Measurements from ENCODE around the gene KCNIP4. TPM values are rescaled to one million over a fixed set of nuclear protein-coding genes. Genes with fewer than 3 reads are reported as not detected.

Gene KCNIP4
- total and polyA plus RNA-seq, 2 of the 8 experiments (the other 6 are each of a cell fraction or from before 2014, with no cell fraction given), result 0.06 TPM; not detected in 1

- Histone ChIP-seq H3K4me1 (replicated peaks in 1 of 4; ENCODE audit: control insufficient read depth in 3 of 4, insufficient read depth in 4 of 4, low read length in 3 of 4) (no peaks in the 10 kb centered on the region), H3K4me2 (ENCODE audit: insufficient read depth in 1 of 2, low read depth in 2 of 2, low read length in 2 of 2) (no peak overlapping the region), H3K18ac (ENCODE audit: extremely low read depth, low read length) (no peak overlapping the region), H2BK20ac (ENCODE audit: low read length) (no peak overlapping the region), H3K23ac (ENCODE audit: insufficient read length) (no peak overlapping the region), H2BK120ac (replicated peaks; ENCODE audit: low read depth, low read length) (no peak overlapping the region), H4K20me1 (replicated peaks in 1 of 2; ENCODE audit: control insufficient read depth in 1 of 2, insufficient read depth in 2 of 2, low read length in 2 of 2) (no peaks in the 10 kb centered on the region), H3K56ac (replicated peaks; ENCODE audit: insufficient read length, low read depth, low read length) (no peak overlapping the region), H2BK12ac (ENCODE audit: low read depth, low read length) (no peak overlapping the region), H2BK5ac (ENCODE audit: low read depth, low read length) (no peak overlapping the region), H2AK5ac (ENCODE audit: low read depth, low read length) (no peak overlapping the region), H3K9ac (replicated peaks in 1 of 4; ENCODE audit: extremely low read depth in 1 of 4, low read depth in 3 of 4, low read length in 3 of 4) (no peak overlapping the region), H3K9me3 (ENCODE audit: insufficient read depth in 2 of 2, low read depth in 1 of 2, low read length in 1 of 2) (no peaks in the 10 kb centered on the region), H3K27me3 (replicated peaks in 1 of 4; ENCODE audit: control insufficient read depth in 3 of 4, extremely low read depth in 1 of 4, insufficient read depth in 3 of 4, low read length in 3 of 4) (no peaks in the 10 kb centered on the region), H3K4me3 (ENCODE audit: extremely low read depth in 1 of 4, insufficient read depth in 2 of 4, low read depth in 3 of 4, low read length in 4 of 4) (no peak overlapping the region), H3K27ac (ENCODE audit: low read depth, low read length) (no peak overlapping the region), H3K36me3 (ENCODE audit: control insufficient read depth in 2 of 4, insufficient read depth in 4 of 4, low read length in 3 of 4) (no peaks in the 10 kb centered on the region), H4K5ac (ENCODE audit: insufficient read length, low read depth, low read length) (no peak overlapping the region), H3K4ac (replicated peaks; ENCODE audit: insufficient read length, low read depth, low read length) (no peak overlapping the region), H4K91ac (replicated peaks; ENCODE audit: insufficient read length, low read length) (no peak overlapping the region), H2BK15ac (ENCODE audit: low read length) (no peak overlapping the region), H3K79me1 (ENCODE audit: low read depth, low read length) (no peaks in the 10 kb centered on the region), H2AFZ (ENCODE audit: low read length) (peak overlapping the region; percentile 16; the same call in 1 of the 2 replicates), H3K14ac (ENCODE audit: insufficient read length) (peak overlapping the region; percentile 43), H3K23me2 (ENCODE audit: low read depth, low read length) (no peaks in the 10 kb centered on the region), H4K8ac (ENCODE audit: extremely low read depth, insufficient read depth, low read length) (no peak overlapping the region), H3K79me2 (ENCODE audit: control insufficient read depth in 1 of 2, insufficient read depth in 2 of 2, low read length in 2 of 2) (no peaks in the 10 kb centered on the region)
- DNase-seq (ENCODE audit: low read depth in 1 of 2, low spot score in 2 of 2) (no peak), FAIRE-seq (no peak)
- 89% methylated on average over 2 of the region's 2 CpGs; no CpG with 5 or more reads in 1 of the 2 experiments for WGBS, 2 experiments (ENCODE audit: extremely low coverage in 1 of 2, insufficient coverage in 1 of 2, insufficient read length in 1 of 2, insufficient replicate concordance in 2 of 2, low coverage in 1 of 2, low lambda C conversion rate in 2 of 2, missing lambda C conversion rate in 1 of 2)
- ChIA-PET POLR2A (ENCODE audit: partially characterized antibody) (no interaction called here), CTCF (ENCODE audit: partially characterized antibody) (no interaction called here)
- TF ChIP-seq FOSL1 (IDR thresholded peaks at IDR 0.05; ENCODE audit: insufficient read depth, low read depth, low read length) (no peak), EZH2 (IDR thresholded peaks at IDR 0.05; ENCODE audit: low read depth, low read length, severe bottlenecking) (no peak), KDM5A (IDR thresholded peaks at IDR 0.05; ENCODE audit: low read length) (no peak), CTCF (IDR thresholded peaks at IDR 0.05; ENCODE audit: control extremely low read depth in 1 of 3, insufficient read depth in 1 of 3, low read depth in 1 of 3, low read length in 3 of 3) (no peak), SIRT6 (IDR thresholded peaks at IDR 0.05; ENCODE audit: low read length) (no peak), TBP (IDR thresholded peaks at IDR 0.05; ENCODE audit: low read depth, low read length) (no peak), GTF2F1 (IDR thresholded peaks at IDR 0.05; ENCODE audit: borderline replicate concordance, low read depth, low read length) (no peak), SIN3A (conservative IDR thresholded peaks at IDR 0.05 in 1 of 2, IDR thresholded peaks at IDR 0.05 in 1 of 2; ENCODE audit: low read depth in 1 of 2, low read length in 2 of 2) (no peak), CBX5 (IDR thresholded peaks at IDR 0.05; ENCODE audit: low read depth, low read length) (no peak), EGR1 (IDR thresholded peaks at IDR 0.05; ENCODE audit: borderline replicate concordance, low read depth, low read length) (no peak), SP1 (IDR thresholded peaks at IDR 0.05; ENCODE audit: low read depth, low read length) (no peak)
Observed at GRCh38 chr4:21728304-21728703, 220.3 kb downstream of the KCNIP4 start.

Data from H1 (cell line).